HG03060 (cell line): Measurements from ENCODE around the gene DNAH3.
"Not testable (repeated sequence)": the region's sequence is repeated elsewhere in the genome, so short reads cannot be mapped to it uniquely, and the experiment has no call there.

ENCODE experiments used
- ATAC-seq: cut with Tn5 transposase; IDR thresholded peaks from one replicate; pipeline ENCODE4 v1.9.1; 2021; ENCODE audit warnings: low read depth, moderate number of reproducible peaks; ENCODE audit not compliant: unreplicated experiment

DNAH3 gene

GRCh38 chr16:20950294-20950693 is 200.4 kb downstream of the DNAH3 start:
- no peak for ATAC-seq

GRCh38 chr16:20949660-20950059 is 201.0 kb downstream of the DNAH3 start:
- ATAC-seq, result no peak

DNA sequence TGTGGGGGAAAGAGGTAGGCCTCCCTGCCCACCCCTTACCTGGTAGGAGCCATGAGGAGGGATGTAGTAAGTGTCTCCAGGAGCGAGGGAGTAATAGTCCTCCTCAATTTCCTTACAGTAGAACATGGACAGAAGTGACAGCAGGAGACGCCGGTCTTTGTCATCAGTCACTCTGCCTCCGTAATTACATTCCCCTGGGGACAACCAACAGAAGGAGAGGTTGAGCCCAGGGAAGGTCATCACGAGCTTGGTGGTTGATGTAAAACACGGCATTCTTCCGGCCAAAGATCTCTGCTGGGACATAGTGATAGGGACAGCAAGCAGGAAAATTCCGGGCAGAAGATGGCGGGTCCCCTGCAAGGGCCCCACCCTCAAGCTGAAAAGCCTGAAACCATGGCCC is 202.2 kb downstream of the DNAH3 start:
- ATAC-seq, result no peak

- no peak for ATAC-seq
Observed at GRCh38 chr16:20946015-20946629, 204.5 kb downstream of the DNAH3 start.

DNA sequence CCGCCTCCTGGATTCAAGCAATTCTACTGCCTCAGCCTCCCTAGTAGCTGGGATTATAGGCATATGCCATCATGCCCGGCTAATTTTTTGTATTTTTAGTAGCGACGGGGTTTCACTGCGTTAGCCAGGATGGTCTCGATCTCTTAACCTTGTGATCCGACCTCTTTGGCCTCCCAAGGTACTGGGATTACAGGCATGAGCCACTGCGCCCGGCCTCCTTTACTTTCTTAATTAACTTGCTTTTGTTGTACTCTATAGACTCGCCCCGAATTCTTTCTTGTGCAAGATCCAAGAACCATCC is 205.1 kb downstream of the DNAH3 start:
- not testable (repeated sequence) for ATAC-seq

DNA sequence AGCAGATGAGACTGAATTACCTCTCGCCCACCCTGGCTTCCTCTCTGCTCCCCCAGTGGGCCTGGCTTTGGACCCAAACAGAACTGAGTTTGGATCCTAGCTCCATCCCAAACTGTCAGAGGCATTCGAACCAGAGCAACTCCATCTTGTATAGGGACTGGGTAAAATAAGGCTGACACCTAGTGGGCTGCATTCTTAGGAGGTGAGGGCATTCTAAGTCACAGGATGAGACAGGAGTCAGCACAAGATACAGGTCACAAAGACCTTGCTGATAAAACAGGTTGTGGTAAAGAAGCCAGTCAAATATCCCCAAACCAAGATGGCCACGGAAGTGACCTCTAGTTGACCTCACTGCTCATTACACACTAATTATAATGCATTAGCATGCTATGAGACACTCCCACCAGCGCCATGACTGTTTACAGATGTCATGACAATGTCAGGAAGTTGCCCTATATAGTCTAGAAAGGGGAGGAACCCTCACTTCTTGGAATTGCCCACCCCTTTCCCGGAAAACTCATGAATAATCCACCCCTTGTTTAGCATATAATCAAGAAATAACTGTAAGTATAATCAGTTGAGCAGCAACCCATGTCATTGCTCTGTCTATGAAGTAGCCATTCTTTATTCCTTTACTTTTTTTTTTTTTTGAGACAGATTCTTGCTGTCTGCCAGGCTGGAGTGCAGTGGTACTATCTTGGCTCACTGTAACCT is 205.6 kb downstream of the DNAH3 start:
- no peak for ATAC-seq

- no peak for ATAC-seq
Observed at GRCh38 chr16:20942256-20942655, 208.4 kb downstream of the DNAH3 start.

DNA sequence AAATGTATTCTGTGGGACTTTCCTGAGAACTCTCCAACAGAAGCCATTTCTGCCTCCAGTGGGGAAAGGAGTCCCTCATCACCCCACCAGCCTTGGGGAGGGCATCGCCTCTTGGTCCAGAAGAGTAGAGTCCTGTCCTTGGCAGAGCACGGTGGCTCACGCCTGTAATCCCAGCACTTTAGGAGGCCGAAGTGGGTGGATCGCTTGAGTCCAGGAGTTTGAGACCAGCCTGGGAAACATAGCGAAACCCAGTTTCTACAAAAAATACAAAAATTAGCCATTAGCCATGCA is 209.1 kb downstream of the DNAH3 start:
- no peak for ATAC-seq

DNA sequence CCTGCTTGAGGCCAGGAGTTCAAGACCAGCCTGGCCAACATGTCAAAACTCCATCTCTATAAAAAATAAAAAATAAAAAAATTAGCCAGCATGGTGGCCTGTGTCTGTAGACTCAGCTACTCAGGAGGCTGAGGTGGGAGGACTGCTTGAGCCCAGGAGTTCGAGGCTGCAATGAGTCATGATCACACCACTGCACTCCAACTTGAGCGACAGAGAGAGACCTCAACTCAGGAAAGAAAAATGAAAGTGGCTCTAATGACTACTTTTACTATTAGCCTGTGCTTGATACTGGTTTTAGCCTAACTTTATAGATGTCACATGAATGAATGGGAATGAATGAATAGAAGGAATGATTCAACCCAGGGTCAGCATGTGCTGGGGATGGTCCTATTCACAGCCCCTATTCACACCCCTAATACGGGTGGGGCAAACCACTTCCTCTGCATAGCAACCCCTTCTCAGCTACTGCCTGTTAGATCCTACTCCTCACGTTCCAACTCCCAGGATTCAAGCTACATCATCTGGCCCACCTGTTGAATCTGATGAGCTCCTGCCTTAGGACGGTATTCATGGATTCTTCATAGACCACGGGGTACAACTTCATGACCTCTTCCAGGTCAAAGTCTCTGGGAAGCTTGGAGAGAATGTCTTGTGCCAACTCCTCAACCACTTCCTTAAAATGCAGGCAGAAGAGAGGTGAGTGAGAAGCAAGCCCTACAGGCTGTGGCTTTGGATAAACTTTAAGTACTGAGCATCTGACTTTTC is 209.6 kb downstream of the DNAH3 start:
- no peak for ATAC-seq

DNA sequence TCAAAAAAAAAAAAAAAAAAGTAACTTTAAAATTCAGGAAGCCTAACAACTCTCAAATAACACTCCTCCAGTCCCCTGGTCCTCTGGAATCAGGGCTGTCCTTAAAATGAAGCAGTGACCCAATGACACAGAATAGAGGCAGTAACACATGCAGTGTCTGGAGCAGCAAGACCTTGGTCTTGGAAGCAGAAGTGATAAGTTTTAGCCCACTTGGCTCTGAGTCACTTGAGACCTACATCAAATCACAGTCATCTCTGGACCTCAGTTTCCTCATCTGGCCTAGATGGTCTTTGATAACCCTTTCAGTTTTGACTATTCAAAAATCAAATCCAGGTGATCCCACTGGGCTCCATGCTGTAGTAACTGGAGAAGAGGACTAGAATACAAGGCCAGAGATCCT is 211.0 kb downstream of the DNAH3 start:
- no peak for ATAC-seq

GRCh38 chr16:20938426-20938825 is 212.2 kb downstream of the DNAH3 start:
- ATAC-seq, result no peak

- no peak for ATAC-seq
Observed at GRCh38 chr16:20937736-20938135, 212.9 kb downstream of the DNAH3 start.

- no peak for ATAC-seq
Observed at GRCh38 chr16:20933589-20933988, 217.1 kb downstream of the DNAH3 start.

DNA sequence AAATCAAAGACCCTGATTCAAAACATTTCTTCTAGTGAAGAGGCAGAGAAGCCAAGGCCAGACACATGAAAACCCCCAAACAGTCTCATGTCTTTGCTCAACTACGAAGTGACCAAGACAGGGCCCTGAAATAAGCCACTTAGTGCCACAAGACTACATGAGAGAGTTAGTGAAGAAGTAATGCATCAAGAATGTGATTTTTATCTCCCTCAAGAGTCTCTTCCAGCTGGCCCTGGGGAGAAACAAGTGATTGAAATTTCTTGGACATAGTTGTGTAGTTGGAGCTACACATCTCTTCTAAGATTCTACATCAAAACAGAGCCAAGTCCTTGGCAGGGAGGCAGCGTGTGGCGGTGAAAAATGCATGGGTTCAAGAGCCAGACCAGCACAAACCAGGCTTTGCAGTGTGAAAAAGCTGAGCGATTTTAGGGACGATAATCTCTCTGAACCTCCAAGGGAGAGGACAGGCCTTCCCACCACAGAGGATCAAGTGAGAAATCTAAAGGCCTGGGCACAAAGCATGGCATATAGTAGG is 219.5 kb downstream of the DNAH3 start:
- ATAC-seq, result no peak

- no peak for ATAC-seq
Observed at GRCh38 chr16:20930365-20930690, 220.3 kb downstream of the DNAH3 start.

- ATAC-seq, result not testable (repeated sequence)
Observed at GRCh38 chr16:20929676-20930364, 220.8 kb downstream of the DNAH3 start.

DNA sequence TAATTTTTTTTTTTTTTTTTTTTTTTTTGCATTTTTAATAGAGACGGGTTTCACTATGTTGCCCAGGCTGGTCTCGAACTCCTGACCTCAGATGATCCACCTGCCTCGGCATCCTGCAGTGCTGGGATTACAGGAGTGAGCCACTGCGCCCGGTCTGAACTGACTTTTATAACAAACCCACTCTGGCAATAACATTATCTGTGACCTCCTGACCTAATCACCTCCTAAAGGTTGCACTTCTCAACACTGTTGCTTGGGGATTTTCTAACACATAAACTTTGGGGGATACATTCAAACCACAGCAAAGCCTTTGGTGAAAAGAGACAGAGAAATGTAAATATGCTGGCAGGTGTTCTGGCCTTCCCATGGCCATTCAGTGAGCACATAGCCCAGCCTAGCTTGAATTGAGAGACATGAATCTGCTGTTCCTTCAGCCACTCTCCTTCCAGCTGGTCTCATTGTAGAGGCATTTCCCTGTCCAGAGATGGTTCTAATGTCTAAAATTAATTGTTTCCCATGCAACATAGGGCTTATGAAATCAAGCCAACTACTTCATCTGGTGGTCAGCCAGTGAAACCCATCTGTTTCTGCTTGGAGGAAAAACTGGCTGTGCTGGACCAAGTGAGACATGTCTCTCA is 221.8 kb downstream of the DNAH3 start:
- no peak for ATAC-seq

GRCh38 chr16:20925751-20926150 is 224.9 kb downstream of the DNAH3 start:
- no peak for ATAC-seq

- no peak for ATAC-seq
Observed at GRCh38 chr16:20923876-20924275, 226.8 kb downstream of the DNAH3 start.

GRCh38 chr16:20920799-20921198 is 229.8 kb downstream of the DNAH3 start:
- no peak for ATAC-seq

DNA sequence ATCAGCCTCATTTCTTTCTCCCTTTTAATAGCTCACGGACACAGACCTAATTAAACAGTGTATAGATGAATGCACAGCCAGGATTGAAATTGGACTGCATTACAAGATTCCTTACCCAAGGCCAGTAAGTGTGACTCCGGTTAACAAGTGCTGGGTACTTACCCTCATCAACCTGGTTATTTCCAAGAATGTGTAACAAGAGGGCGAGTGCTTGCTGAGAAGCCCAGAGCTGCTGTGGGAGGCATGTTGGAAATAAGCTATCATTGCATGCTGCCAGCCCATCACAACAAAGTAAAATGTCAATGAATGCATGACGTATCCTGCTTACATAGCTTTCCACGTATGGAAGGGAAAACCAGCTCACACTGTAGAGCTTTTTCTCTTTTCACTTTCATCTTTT is 230.6 kb downstream of the DNAH3 start:
- no peak for ATAC-seq
